Measurements from ENCODE around the gene RABGAP1.

Gene RABGAP1

GRCh38 chr9:123115146-123115913 is 174.5 kb downstream of the RABGAP1 start:
- no peak for DNase-seq

- DNase-seq, result no peak
Observed at GRCh38 chr9:123116036-123116435, 175.2 kb downstream of the RABGAP1 start.

GRCh38 chr9:123119566-123119965 is 178.7 kb downstream of the RABGAP1 start:
- no peak for DNase-seq

GRCh38 chr9:123120131-123120530 is 179.3 kb downstream of the RABGAP1 start:
- no peak for DNase-seq

- no peak for DNase-seq
Observed at GRCh38 chr9:123120953-123121352, 180.1 kb downstream of the RABGAP1 start.

- no peak for DNase-seq
Observed at GRCh38 chr9:123121457-123121856, 180.6 kb downstream of the RABGAP1 start.

- DNase-seq, result no peak
Observed at GRCh38 chr9:123127512-123128075, 186.8 kb downstream of the RABGAP1 start.

GRCh38 chr9:123128591-123128990 is 187.8 kb downstream of the RABGAP1 start:
- no peak for DNase-seq

- DNase-seq, result no peak
Observed at GRCh38 chr9:123129423-123129822, 188.6 kb downstream of the RABGAP1 start.

GRCh38 chr9:123131258-123131657 is 190.4 kb downstream of the RABGAP1 start:
- no peak for DNase-seq

GRCh38 chr9:123131993-123132392 is 191.2 kb downstream of the RABGAP1 start:
- no peak for DNase-seq

GRCh38 chr9:123132696-123133095 is 191.9 kb downstream of the RABGAP1 start:
- DNase-seq, result no peak

GRCh38 chr9:123135430-123135829 is 194.6 kb downstream of the RABGAP1 start:
- DNase-seq, result no peak

- no peak for DNase-seq
Observed at GRCh38 chr9:123138163-123138562, 197.3 kb downstream of the RABGAP1 start.

GRCh38 chr9:123149067-123149466 is 208.2 kb downstream of the RABGAP1 start:
- no peak for DNase-seq

GRCh38 chr9:123150708-123151503 is 210.1 kb downstream of the RABGAP1 start:
- DNase-seq, result no peak
